ENCODE data around the gene HAUS2. TPM values are rescaled to one million over a fixed set of nuclear protein-coding genes. Genes with fewer than 3 reads are reported as not detected.
A peak's percentile ranks its signal among the peaks of the same experiment; 100 is the strongest.

HAUS2 gene
- total and polyA plus RNA-seq, 2 donors (not counting 3 experiments of a cell fraction or from before 2014, with no cell fraction given) = 12.6 to 33.5 TPM

DNA sequence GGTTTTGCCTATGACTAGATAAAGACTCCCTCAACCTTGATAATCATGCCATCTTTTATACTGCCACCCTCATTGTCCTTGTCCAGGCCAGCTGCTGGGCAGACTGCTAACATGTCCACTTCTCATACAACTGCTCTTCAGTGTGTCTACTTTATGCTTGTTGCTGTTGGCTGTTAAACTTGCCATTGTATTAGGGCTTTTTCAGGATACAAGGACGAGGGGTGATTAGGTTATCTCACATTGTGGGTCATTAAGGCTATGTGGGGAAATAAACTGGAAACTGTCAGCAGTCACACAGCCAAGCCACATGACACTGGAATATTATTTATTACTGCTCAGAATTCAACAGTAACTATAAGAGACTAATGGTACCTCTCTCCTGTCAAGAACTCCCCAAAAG lies 62.9 kb downstream of the HAUS2 start:
- dilution Hi-C loops (cut with MboI; ENCODE audit: extremely low pct_ligation_motif_present, low sequenced_read_pairs) (no loop called here), intact Hi-C loops (cut with micrococcal nuclease) (no loop called here)
- no TSS peak for BruUV-seq (replicated peaks)

More for the DNA sequence above, 62.9 kb downstream of the HAUS2 start:
- H3K4me3 ChIP-seq (replicated peaks in 1 of 3; ENCODE audit: insufficient read depth in 1 of 3, low read depth in 1 of 3, low read length in 3 of 3) = no peak overlapping the region
- DNase-seq (ENCODE audit: low read depth, low spot score) (peak; percentile 81), FAIRE-seq (peak; percentile 59)
- no peak overlapping the region for H3K4me2 ChIP-seq (ENCODE audit: insufficient read depth, low read length)
- H3K4me1 ChIP-seq (ENCODE audit: control insufficient read depth, extremely low read depth, insufficient read depth, low read length) = no peaks in the 10 kb centered on the region
- ChIA-PET CTCF (interaction anchor here (1.0 kb wide), 1 partner anchor 20 kb away, joined by 3 read pairs; no protein-coding TSS in a partner anchor), POLR2A (no interaction called here)
- H2AFZ ChIP-seq (ENCODE audit: low read depth, low read length) = no peak overlapping the region
- TF ChIP-seq, protein P1, sequence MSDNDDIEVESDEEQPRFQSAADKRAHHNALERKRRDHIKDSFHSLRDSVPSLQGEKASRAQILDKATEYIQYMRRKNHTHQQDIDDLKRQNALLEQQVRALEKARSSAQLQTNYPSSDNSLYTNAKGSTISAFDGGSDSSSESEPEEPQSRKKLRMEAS (IDR thresholded peaks at IDR 0.05; ENCODE audit: insufficient read depth, insufficient read length) = no peak
- TF ChIP-seq POLR2AphosphoS5 (IDR thresholded peaks at IDR 0.05; ENCODE audit: insufficient read depth, low read depth, low read length) (no peak), EZH2 (IDR thresholded peaks at IDR 0.05; ENCODE audit: borderline replicate concordance, low read depth, low read length, severe bottlenecking) (no peak), POLR2A (IDR thresholded peaks at IDR 0.05; ENCODE audit: low read depth, low read length) (no peak), MYC (IDR thresholded peaks at IDR 0.05; ENCODE audit: low read depth, low read length) (no peak), JUN (IDR thresholded peaks at IDR 0.05; ENCODE audit: borderline replicate concordance, insufficient read depth, insufficient read length, low read depth) (no peak), GATA2 (IDR thresholded peaks at IDR 0.05; ENCODE audit: insufficient read depth, insufficient read length, low read depth, low read length) (no peak), FOS (IDR thresholded peaks at IDR 0.05; ENCODE audit: borderline replicate concordance, insufficient read depth, low read length) (no peak)
- TF ChIP-seq, protein P2, sequence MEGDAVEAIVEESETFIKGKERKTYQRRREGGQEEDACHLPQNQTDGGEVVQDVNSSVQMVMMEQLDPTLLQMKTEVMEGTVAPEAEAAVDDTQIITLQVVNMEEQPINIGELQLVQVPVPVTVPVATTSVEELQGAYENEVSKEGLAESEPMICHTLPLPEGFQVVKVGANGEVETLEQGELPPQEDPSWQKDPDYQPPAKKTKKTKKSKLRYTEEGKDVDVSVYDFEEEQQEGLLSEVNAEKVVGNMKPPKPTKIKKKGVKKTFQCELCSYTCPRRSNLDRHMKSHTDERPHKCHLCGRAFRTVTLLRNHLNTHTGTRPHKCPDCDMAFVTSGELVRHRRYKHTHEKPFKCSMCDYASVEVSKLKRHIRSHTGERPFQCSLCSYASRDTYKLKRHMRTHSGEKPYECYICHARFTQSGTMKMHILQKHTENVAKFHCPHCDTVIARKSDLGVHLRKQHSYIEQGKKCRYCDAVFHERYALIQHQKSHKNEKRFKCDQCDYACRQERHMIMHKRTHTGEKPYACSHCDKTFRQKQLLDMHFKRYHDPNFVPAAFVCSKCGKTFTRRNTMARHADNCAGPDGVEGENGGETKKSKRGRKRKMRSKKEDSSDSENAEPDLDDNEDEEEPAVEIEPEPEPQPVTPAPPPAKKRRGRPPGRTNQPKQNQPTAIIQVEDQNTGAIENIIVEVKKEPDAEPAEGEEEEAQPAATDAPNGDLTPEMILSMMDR (IDR thresholded peaks at IDR 0.05; ENCODE audit: extremely low read depth in 1 of 2, insufficient read depth in 1 of 2, low read depth in 1 of 2, low read length in 2 of 2) = no peak
- H3K36me3 ChIP-seq (ENCODE audit: control insufficient read depth in 2 of 2, extremely low read depth in 1 of 2, insufficient read depth in 2 of 2, low read length in 2 of 2) = no peaks in the 10 kb centered on the region
- H3K9ac ChIP-seq (replicated peaks; ENCODE audit: extremely low read depth, insufficient read depth, low read length) = no peak overlapping the region
- H3K9me1 ChIP-seq (replicated peaks; ENCODE audit: control insufficient read depth, extremely low read depth, insufficient read depth, low read length) = no peaks in the 10 kb centered on the region
- no peaks in the 10 kb centered on the region for H3K9me3 ChIP-seq (replicated peaks; ENCODE audit: control insufficient read depth, insufficient read depth, low read length)
- H3K27me3 ChIP-seq (ENCODE audit: control insufficient read depth in 2 of 2, insufficient read depth in 2 of 2, low read length in 2 of 2) = no peaks in the 10 kb centered on the region
- no peaks in the 10 kb centered on the region for H4K20me1 ChIP-seq (replicated peaks; ENCODE audit: control insufficient read depth, extremely low read depth, insufficient read depth, low read length)
- no peak overlapping the region for H3K27ac ChIP-seq (ENCODE audit: insufficient read depth, low read depth, low read length)
- H3K79me2 ChIP-seq (ENCODE audit: control insufficient read depth, insufficient read depth, low read length) = no peaks in the 10 kb centered on the region

Data from endothelial cell of umbilical vein (primary cell).